PFSK-1 (cell line): Measurements from ENCODE around the gene NABP2.

Experiments used
- FOXP2 ChIP-seq: optimal IDR thresholded peaks from 2 replicates; pipeline ENCODE3; 2011; ENCODE audit warnings: borderline replicate concordance, control low read depth, inconsistent platforms; ENCODE audit not compliant: insufficient read depth; ENCODE audit errors: extremely low read length, extremely low read depth
- POLR2AphosphoS5 ChIP-seq: IDR thresholded peaks from 2 replicates; pipeline ENCODE4 v1.6.1; 2012; ENCODE audit warnings: low read depth, mild to moderate bottlenecking, control low read depth, low read length, moderate library complexity
- SIN3A ChIP-seq: IDR thresholded peaks from 2 replicates; pipeline ENCODE4 v1.6.1; 2012; ENCODE audit warnings: mild to moderate bottlenecking, low read length, moderate library complexity, borderline replicate concordance; ENCODE audit not compliant: insufficient read depth
- TAF1 ChIP-seq: IDR thresholded peaks from 2 replicates; pipeline ENCODE4 v1.6.1; 2012; ENCODE audit warnings: low read length, control low read depth, borderline replicate concordance; ENCODE audit not compliant: insufficient read depth
- TF ChIP-seq, protein P1 (sequence below), 2 experiments: IDR thresholded peaks; 2 replicates each; pipeline versions ENCODE4 v1.6.1 to v1.8.0; 2011 to 2012; ENCODE audit warnings: low read depth in 2 of 2, low read length in 2 of 2, control low read depth in 1 of 2, inconsistent platforms in 1 of 2, mild to moderate bottlenecking in 1 of 2, moderate library complexity in 1 of 2; ENCODE audit not compliant: insufficient read depth in 1 of 2

Gene NABP2

GRCh38 chr12:56202838-56203237 lies 21.3 kb upstream of the NABP2 start:
- TF ChIP-seq TAF1 (no peak), POLR2AphosphoS5 (no peak), FOXP2 (no peak), SIN3A (no peak)
- TF ChIP-seq, protein P1, sequence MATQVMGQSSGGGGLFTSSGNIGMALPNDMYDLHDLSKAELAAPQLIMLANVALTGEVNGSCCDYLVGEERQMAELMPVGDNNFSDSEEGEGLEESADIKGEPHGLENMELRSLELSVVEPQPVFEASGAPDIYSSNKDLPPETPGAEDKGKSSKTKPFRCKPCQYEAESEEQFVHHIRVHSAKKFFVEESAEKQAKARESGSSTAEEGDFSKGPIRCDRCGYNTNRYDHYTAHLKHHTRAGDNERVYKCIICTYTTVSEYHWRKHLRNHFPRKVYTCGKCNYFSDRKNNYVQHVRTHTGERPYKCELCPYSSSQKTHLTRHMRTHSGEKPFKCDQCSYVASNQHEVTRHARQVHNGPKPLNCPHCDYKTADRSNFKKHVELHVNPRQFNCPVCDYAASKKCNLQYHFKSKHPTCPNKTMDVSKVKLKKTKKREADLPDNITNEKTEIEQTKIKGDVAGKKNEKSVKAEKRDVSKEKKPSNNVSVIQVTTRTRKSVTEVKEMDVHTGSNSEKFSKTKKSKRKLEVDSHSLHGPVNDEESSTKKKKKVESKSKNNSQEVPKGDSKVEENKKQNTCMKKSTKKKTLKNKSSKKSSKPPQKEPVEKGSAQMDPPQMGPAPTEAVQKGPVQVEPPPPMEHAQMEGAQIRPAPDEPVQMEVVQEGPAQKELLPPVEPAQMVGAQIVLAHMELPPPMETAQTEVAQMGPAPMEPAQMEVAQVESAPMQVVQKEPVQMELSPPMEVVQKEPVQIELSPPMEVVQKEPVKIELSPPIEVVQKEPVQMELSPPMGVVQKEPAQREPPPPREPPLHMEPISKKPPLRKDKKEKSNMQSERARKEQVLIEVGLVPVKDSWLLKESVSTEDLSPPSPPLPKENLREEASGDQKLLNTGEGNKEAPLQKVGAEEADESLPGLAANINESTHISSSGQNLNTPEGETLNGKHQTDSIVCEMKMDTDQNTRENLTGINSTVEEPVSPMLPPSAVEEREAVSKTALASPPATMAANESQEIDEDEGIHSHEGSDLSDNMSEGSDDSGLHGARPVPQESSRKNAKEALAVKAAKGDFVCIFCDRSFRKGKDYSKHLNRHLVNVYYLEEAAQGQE (IDR thresholded peaks at IDR 0.05; ENCODE audit: insufficient read depth in 1 of 2, low read depth in 2 of 2, low read length in 2 of 2): no peak

DNA sequence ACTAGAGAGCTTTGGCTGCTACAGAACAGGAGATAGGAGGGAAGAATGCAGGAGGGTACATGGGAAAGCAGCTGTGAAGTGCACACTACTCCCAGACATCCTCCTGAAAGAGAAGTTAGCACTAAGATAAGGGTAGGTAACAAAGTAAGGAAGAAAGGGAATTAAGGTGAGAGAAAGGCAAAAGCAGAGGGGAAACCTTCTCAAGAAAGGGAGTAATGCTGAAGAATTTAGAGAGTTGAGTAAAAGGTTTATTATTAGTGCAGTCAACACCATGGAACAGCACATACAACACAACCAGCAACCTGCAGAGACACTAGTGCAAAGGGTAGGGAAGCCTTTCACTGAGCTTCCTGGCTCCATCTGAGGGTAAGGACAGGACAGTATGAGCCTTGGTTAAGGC lies 19.9 kb upstream of the NABP2 start:
- TF ChIP-seq, protein P1 (IDR thresholded peaks at IDR 0.05; ENCODE audit: insufficient read depth in 1 of 2, low read depth in 2 of 2, low read length in 2 of 2): no peak
- TF ChIP-seq POLR2AphosphoS5 (no peak), TAF1 (no peak), SIN3A (no peak), FOXP2 (no peak)

DNA sequence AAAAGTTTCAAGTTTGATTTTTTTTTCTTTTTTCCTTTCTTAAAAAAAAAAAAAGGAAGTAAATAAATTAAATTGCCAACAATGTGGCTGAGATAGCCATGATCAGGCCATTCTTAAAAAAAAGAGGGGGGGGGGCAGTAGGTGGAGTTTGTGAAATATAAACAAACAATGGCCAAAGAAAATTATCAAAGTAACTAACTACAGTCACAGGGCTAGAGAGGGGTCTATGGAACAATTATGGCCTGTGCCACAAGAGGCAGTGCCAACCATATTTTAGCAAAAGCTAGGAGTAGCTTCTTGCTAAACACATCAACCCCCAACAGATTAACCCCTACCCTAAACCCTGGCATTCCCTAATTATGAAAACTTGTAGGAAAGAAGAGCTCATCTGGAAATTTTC lies 18.7 kb upstream of the NABP2 start:
- no peak for TF ChIP-seq FOXP2
- TF ChIP-seq, protein P1 (IDR thresholded peaks at IDR 0.05; ENCODE audit: insufficient read depth in 1 of 2, low read depth in 2 of 2, low read length in 2 of 2): no peak
- TF ChIP-seq SIN3A: no peak
- TF ChIP-seq POLR2AphosphoS5: no peak
- no peak for TF ChIP-seq TAF1

GRCh38 chr12:56206452-56207166 lies 17.5 kb upstream of the NABP2 start:
- TF ChIP-seq TAF1 (no peak), FOXP2 (no peak), POLR2AphosphoS5 (no peak), SIN3A (no peak)
- TF ChIP-seq, protein P1 (IDR thresholded peaks at IDR 0.05; ENCODE audit: insufficient read depth in 1 of 2, low read depth in 2 of 2, low read length in 2 of 2): no peak

DNA sequence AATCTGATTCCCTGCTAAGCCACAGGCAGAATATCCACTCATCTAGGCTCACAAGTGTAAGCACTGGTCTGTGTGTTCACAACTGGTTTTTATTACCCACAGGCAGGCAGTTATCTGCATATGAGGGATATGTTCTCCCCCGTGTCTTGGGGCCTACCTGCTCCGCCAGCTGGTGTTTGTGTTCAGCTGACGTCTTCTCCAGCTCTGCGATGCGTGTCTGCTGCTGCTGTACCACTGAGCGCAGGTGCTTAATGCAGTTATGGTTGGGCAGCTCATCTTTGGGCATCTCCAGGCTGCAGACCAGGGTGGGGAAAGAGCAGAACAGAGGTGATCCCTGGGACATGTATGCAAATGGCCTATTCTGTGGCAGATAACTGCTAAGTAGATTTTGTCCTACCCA lies 16.1 kb upstream of the NABP2 start:
- TF ChIP-seq TAF1: no peak
- no peak for TF ChIP-seq FOXP2
- TF ChIP-seq SIN3A: no peak
- TF ChIP-seq, protein P1 (IDR thresholded peaks at IDR 0.05; ENCODE audit: insufficient read depth in 1 of 2, low read depth in 2 of 2, low read length in 2 of 2): no peak
- no peak for TF ChIP-seq POLR2AphosphoS5
